ENCODE measurements around the gene CCDC50. TPM values are rescaled to one million over a fixed set of nuclear protein-coding genes. Genes with fewer than 3 reads are reported as not detected.

The CCDC50 gene
- total RNA-seq, 1 donor from 2014 or later = 63.5 TPM

DNA sequence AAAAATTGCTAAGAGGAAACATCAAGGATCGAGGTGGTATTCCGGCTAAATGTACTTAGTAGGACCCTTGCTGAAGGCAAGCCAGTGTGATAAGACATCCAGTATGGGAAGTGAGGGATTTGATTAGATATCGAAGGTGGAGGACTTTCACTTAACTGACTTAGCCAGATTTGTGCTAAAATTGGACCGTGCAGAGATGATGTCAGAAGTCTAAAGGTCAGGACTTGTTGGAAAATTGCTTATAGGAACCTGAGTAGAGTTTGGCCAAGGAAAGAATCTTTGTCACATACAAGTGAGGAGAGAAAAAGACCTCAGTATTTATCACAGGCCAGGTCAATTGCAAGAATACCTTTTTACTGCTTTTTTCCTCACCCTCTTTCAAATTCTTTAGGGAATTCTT is 100.9 kb downstream of the CCDC50 start:
- TF ChIP-seq, protein P1, sequence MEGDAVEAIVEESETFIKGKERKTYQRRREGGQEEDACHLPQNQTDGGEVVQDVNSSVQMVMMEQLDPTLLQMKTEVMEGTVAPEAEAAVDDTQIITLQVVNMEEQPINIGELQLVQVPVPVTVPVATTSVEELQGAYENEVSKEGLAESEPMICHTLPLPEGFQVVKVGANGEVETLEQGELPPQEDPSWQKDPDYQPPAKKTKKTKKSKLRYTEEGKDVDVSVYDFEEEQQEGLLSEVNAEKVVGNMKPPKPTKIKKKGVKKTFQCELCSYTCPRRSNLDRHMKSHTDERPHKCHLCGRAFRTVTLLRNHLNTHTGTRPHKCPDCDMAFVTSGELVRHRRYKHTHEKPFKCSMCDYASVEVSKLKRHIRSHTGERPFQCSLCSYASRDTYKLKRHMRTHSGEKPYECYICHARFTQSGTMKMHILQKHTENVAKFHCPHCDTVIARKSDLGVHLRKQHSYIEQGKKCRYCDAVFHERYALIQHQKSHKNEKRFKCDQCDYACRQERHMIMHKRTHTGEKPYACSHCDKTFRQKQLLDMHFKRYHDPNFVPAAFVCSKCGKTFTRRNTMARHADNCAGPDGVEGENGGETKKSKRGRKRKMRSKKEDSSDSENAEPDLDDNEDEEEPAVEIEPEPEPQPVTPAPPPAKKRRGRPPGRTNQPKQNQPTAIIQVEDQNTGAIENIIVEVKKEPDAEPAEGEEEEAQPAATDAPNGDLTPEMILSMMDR (IDR thresholded peaks at IDR 0.05; ENCODE audit: unreplicated experiment) = no peak
- H3K4me3 Mint-ChIP-seq (ENCODE audit: unreplicated experiment) = no peak overlapping the region

DNA sequence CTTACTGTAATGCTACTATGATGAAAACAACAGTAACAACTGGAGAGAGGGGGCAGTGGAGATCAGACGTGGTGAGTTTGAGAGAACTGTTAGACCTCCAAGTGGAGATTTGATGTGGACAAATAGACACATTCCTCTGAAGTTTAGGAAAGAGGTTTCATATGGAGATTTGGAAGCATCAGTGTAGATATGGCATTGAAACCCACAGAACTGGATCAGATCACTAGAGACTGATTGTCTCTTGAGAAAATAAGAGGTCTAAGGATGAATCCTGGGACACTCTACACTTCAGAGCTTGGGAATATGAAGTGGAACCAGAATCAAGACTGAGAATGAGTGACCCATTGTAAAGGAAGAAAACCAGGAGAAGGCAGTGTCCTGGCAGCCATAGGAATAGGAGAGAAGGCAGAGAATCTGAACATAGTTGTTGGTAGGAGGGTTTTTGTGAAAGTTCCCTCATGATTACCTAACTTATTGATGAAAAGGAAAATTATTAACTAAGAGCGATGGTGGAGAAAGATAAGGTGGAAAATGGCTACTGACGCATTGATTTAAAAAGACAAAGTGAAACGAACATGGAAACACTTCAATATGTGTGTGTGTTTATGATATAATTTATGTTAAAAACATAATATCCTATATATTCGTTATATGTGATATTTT is 102.1 kb downstream of the CCDC50 start:
- DNase-seq (ENCODE audit: low spot score) = no peak
- no peaks in the 10 kb centered on the region for H3K4me1 Mint-ChIP-seq (ENCODE audit: unreplicated experiment)
- no peak overlapping the region for H3K27ac Mint-ChIP-seq (ENCODE audit: unreplicated experiment)
- H3K4me3 Mint-ChIP-seq (ENCODE audit: unreplicated experiment) = no peak overlapping the region
- H3K27me3 Mint-ChIP-seq (ENCODE audit: unreplicated experiment) = no peaks in the 10 kb centered on the region
- no peaks in the 10 kb centered on the region for H3K36me3 Mint-ChIP-seq (ENCODE audit: low read depth, unreplicated experiment)
- H3K9me3 Mint-ChIP-seq (ENCODE audit: unreplicated experiment) = no peaks in the 10 kb centered on the region
- TF ChIP-seq, protein P1 (IDR thresholded peaks at IDR 0.05; ENCODE audit: unreplicated experiment) = no peak

More for the DNA sequence above, 100.9 kb downstream of the CCDC50 start:
- no peaks in the 10 kb centered on the region for H3K4me1 Mint-ChIP-seq (ENCODE audit: unreplicated experiment)
- H3K27me3 Mint-ChIP-seq (ENCODE audit: unreplicated experiment) = no peaks in the 10 kb centered on the region
- no peaks in the 10 kb centered on the region for H3K36me3 Mint-ChIP-seq (ENCODE audit: low read depth, unreplicated experiment)
- H3K27ac Mint-ChIP-seq (ENCODE audit: unreplicated experiment) = no peak overlapping the region
- H3K9me3 Mint-ChIP-seq (ENCODE audit: unreplicated experiment) = no peaks in the 10 kb centered on the region
- DNase-seq (ENCODE audit: low spot score) = no peak

DNA sequence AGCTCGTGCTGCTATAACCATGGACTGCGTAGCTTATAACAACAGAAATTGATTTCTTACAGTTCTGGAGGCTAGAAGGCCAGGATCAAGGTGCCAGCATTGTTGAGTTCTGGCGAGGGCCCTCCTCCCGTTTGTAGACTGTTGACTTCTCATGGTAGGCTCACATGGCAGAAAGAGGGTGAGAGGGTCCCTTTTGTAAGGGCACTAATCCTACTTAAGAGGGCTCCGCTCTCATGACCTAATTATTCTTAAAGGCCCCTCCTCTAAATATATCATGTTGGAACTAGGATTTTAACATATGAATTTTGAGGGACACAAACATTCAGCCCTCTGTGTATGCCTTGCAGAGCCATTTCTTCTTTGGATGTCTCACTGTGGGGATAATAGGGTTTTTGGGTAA is 103.0 kb downstream of the CCDC50 start:
- no peak for DNase-seq (ENCODE audit: low spot score)
- no peak overlapping the region for H3K27ac Mint-ChIP-seq (ENCODE audit: unreplicated experiment)
- no peaks in the 10 kb centered on the region for H3K27me3 Mint-ChIP-seq (ENCODE audit: unreplicated experiment)

DNA sequence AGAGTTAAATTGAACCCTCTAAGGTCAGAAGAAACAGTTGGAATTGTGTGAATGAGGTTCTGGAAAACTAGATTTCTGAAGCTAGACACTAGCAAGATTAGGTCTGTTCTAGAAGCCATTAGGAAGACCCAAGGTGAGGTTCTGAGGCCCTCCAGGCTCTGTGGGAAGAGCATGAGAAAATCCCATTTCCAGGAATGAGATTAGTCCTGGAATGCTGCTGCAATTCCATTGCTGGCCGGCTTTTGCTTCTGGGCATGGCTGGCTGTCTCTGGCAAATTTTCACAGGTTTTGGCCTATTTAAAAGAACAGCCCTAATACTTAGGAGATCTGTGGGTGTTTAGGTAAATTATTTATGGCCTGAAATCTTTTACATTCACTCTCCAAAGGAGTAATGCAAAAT is 104.8 kb downstream of the CCDC50 start:
- Mint-ChIP-seq H3K27me3 (ENCODE audit: unreplicated experiment) (no peaks in the 10 kb centered on the region), H3K9me3 (ENCODE audit: unreplicated experiment) (no peaks in the 10 kb centered on the region), H3K4me3 (ENCODE audit: unreplicated experiment) (no peak overlapping the region), H3K4me1 (ENCODE audit: unreplicated experiment) (no peaks in the 10 kb centered on the region), H3K36me3 (ENCODE audit: low read depth, unreplicated experiment) (no peaks in the 10 kb centered on the region), H3K27ac (ENCODE audit: unreplicated experiment) (no peak overlapping the region)
- no peak for DNase-seq (ENCODE audit: low spot score)
- TF ChIP-seq, protein P1 (IDR thresholded peaks at IDR 0.05; ENCODE audit: unreplicated experiment) = no peak

More for the DNA sequence above, 103.0 kb downstream of the CCDC50 start:
- Mint-ChIP-seq H3K9me3 (ENCODE audit: unreplicated experiment) (no peaks in the 10 kb centered on the region), H3K4me3 (ENCODE audit: unreplicated experiment) (no peak overlapping the region), H3K36me3 (ENCODE audit: low read depth, unreplicated experiment) (no peaks in the 10 kb centered on the region), H3K4me1 (ENCODE audit: unreplicated experiment) (no peaks in the 10 kb centered on the region)
- TF ChIP-seq, protein P1 (IDR thresholded peaks at IDR 0.05; ENCODE audit: unreplicated experiment) = no peak

DNA sequence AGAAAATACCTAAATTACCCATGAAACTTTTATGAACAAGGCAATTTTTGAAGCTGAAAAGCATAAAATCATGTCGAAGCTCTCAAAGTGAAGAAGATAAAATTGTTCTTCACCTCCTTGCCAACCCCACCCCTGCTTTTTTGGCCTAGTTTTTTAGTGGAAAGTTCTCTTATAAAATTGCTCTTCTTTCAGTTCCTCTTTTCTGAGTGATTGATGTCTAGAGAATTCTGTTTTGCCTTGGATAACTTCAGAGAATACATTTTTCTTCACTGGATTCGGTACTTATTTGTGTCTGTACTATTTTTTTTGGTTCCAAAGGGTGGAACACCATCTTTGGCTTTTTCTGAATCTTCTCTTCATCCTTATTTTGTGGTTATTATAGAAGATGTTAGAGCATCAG is 106.8 kb downstream of the CCDC50 start:
- Mint-ChIP-seq H3K4me3 (ENCODE audit: unreplicated experiment) (no peak overlapping the region), H3K9me3 (ENCODE audit: unreplicated experiment) (no peaks in the 10 kb centered on the region), H3K4me1 (ENCODE audit: unreplicated experiment) (no peaks in the 10 kb centered on the region), H3K36me3 (ENCODE audit: low read depth, unreplicated experiment) (no peaks in the 10 kb centered on the region), H3K27me3 (ENCODE audit: unreplicated experiment) (no peaks in the 10 kb centered on the region), H3K27ac (ENCODE audit: unreplicated experiment) (no peak overlapping the region)
- TF ChIP-seq, protein P1 (IDR thresholded peaks at IDR 0.05; ENCODE audit: unreplicated experiment) = no peak
- no peak for DNase-seq (ENCODE audit: low spot score)
